H7 (cell line): ENCODE data around the gene AUTS2. TPM values are rescaled to one million over a fixed set of nuclear protein-coding genes. Genes with fewer than 3 reads are reported as not detected.

Experiments used
- DNase-seq: peaks from one replicate; pipeline ENCODE4 v3.0.0; 2012
- H3K27me3 ChIP-seq: 2 replicates; pipeline ENCODE4 v1.6.0; 2011; ENCODE audit warnings: mild to moderate bottlenecking, low read length; ENCODE audit not compliant: control insufficient read depth, insufficient read depth
- H3K36me3 ChIP-seq: replicated peaks from 2 replicates; pipeline ENCODE4 v1.5.1; 2011; ENCODE audit warnings: low read length; ENCODE audit not compliant: control insufficient read depth, insufficient read depth
- H3K4me3 ChIP-seq: 2 replicates; pipeline ENCODE4 v1.5.1; 2011; ENCODE audit warnings: low read depth, mild to moderate bottlenecking, control low read depth, low read length, moderate library complexity; ENCODE audit not compliant: insufficient read depth
- total RNA-seq: library from RNA; depleted of rRNA; stranded (reverse); fragments of >200 nt; shearing (Covaris generic); gene quantifications from 2 replicates; pipeline ENCODE4 v1.2.3, GENCODE V29; 2014

The AUTS2 gene
- total RNA-seq, 1 experiment from 2014 or later = 16.1 TPM

GRCh38 chr7:70082099-70082611 is 483.9 kb downstream of the AUTS2 start:
- no peak overlapping the region for H3K4me3 ChIP-seq
- no peaks in the 10 kb centered on the region for H3K27me3 ChIP-seq
- no peak for DNase-seq
- no peaks in the 10 kb centered on the region for H3K36me3 ChIP-seq

- H3K4me3 ChIP-seq = no peak overlapping the region
- H3K36me3 ChIP-seq = no peaks in the 10 kb centered on the region
- H3K27me3 ChIP-seq = no peaks in the 10 kb centered on the region
- no peak for DNase-seq
Measured at GRCh38 chr7:70091362-70091761, 493.1 kb downstream of the AUTS2 start.

GRCh38 chr7:70092314-70093204 is 494.3 kb downstream of the AUTS2 start:
- Histone ChIP-seq H3K4me3 (no peak overlapping the region), H3K36me3 (no peaks in the 10 kb centered on the region), H3K27me3 (no peaks in the 10 kb centered on the region)
- no peak for DNase-seq

GRCh38 chr7:70093205-70093904 is 495.1 kb downstream of the AUTS2 start:
- H3K4me3 ChIP-seq = no peak overlapping the region
- DNase-seq = no peak
- no peaks in the 10 kb centered on the region for H3K36me3 ChIP-seq
- no peaks in the 10 kb centered on the region for H3K27me3 ChIP-seq

- Histone ChIP-seq H3K4me3 (no peak overlapping the region), H3K36me3 (no peaks in the 10 kb centered on the region), H3K27me3 (no peaks in the 10 kb centered on the region)
- DNase-seq = no peak
Measured at GRCh38 chr7:70094831-70095230, 496.6 kb downstream of the AUTS2 start.

GRCh38 chr7:70097645-70098044 is 499.4 kb downstream of the AUTS2 start:
- H3K4me3 ChIP-seq = no peak overlapping the region
- no peaks in the 10 kb centered on the region for H3K36me3 ChIP-seq
- DNase-seq = no peak
- no peaks in the 10 kb centered on the region for H3K27me3 ChIP-seq

GRCh38 chr7:70098133-70098561 is 499.9 kb downstream of the AUTS2 start:
- Histone ChIP-seq H3K27me3 (no peaks in the 10 kb centered on the region), H3K4me3 (no peak overlapping the region), H3K36me3 (no peaks in the 10 kb centered on the region)
- no peak for DNase-seq

GRCh38 chr7:70098905-70099672 is 500.8 kb downstream of the AUTS2 start:
- no peaks in the 10 kb centered on the region for H3K27me3 ChIP-seq
- no peaks in the 10 kb centered on the region for H3K36me3 ChIP-seq
- DNase-seq = no peak
- no peak overlapping the region for H3K4me3 ChIP-seq

GRCh38 chr7:70104243-70104642 is 506.0 kb downstream of the AUTS2 start:
- no peaks in the 10 kb centered on the region for H3K36me3 ChIP-seq
- no peaks in the 10 kb centered on the region for H3K27me3 ChIP-seq
- DNase-seq = no peak
- H3K4me3 ChIP-seq = no peak overlapping the region

- Histone ChIP-seq H3K4me3 (no peak overlapping the region), H3K27me3 (no peaks in the 10 kb centered on the region), H3K36me3 (no peaks in the 10 kb centered on the region)
- no peak for DNase-seq
Measured at GRCh38 chr7:70113078-70113477, 514.8 kb downstream of the AUTS2 start.

- no peak for DNase-seq
- no peaks in the 10 kb centered on the region for H3K36me3 ChIP-seq
Measured at GRCh38 chr7:70113536-70113935, 515.3 kb downstream of the AUTS2 start.

GRCh38 chr7:70114806-70115205 is 516.5 kb downstream of the AUTS2 start:
- Histone ChIP-seq H3K36me3 (no peaks in the 10 kb centered on the region), H3K4me3 (no peak overlapping the region), H3K27me3 (no peaks in the 10 kb centered on the region)
- no peak for DNase-seq

More at GRCh38 chr7:70113536-70113935, 515.3 kb downstream of the AUTS2 start:
- no peaks in the 10 kb centered on the region for H3K27me3 ChIP-seq
- no peak overlapping the region for H3K4me3 ChIP-seq

GRCh38 chr7:70116244-70116643 is 518.0 kb downstream of the AUTS2 start:
- DNase-seq = no peak
- Histone ChIP-seq H3K27me3 (no peaks in the 10 kb centered on the region), H3K4me3 (no peak overlapping the region), H3K36me3 (no peaks in the 10 kb centered on the region)

- DNase-seq = no peak
- Histone ChIP-seq H3K36me3 (no peaks in the 10 kb centered on the region), H3K27me3 (no peaks in the 10 kb centered on the region), H3K4me3 (no peak overlapping the region)
Measured at GRCh38 chr7:70116867-70117266, 518.6 kb downstream of the AUTS2 start.
